GM12892 (cell line): ENCODE measurements around the gene OTP.

Experiments used
- POLR2AphosphoS5 ChIP-seq: IDR thresholded peaks from 2 replicates; pipeline ENCODE4 v1.6.1; 2011; ENCODE audit warnings: low read depth, low read length, control low read depth
- TAF1 ChIP-seq: IDR thresholded peaks from 2 replicates; pipeline ENCODE4 v1.6.1; 2011; ENCODE audit warnings: low read depth, mild to moderate bottlenecking, control low read depth, low read length, borderline replicate concordance

- TF ChIP-seq TAF1 (no peak), POLR2AphosphoS5 (no peak)
Observed at GRCh38 chr5:77635067-77635916, 3.2 kb downstream of the OTP start.
